Smooth muscle cell (in vitro differentiated cells): ENCODE results near the gene SCUBE2. TPM values are rescaled to one million over a fixed set of nuclear protein-coding genes. Genes with fewer than 3 reads are reported as not detected.
A peak's percentile ranks its signal among the peaks of the same experiment; 100 is the strongest.
"Not testable (repeated sequence)": the region's sequence is repeated elsewhere in the genome, so short reads cannot be mapped to it uniquely, and the experiment has no call there.

Experiments used
- DNase-seq: peaks from one replicate; lab custom pipeline; 2025; ENCODE audit not compliant: unreplicated experiment; lab: John Stamatoyannopoulos, UW
- H2AFZ ChIP-seq: fragments of 200-600 bp; sonication (generic); 2 replicates; pipeline ENCODE4 v1.6.0; 2016; ENCODE audit warnings: antibody characterized with exemption, low read depth, mild to moderate bottlenecking
- H3F3A ChIP-seq: fragments of 200-600 bp; sonication (generic); 2 replicates; pipeline ENCODE4 v1.6.0; 2017; ENCODE audit warnings: antibody characterized with exemption, low read depth
- H3K27ac ChIP-seq: fragments of 200-600 bp; sonication (generic); 2 replicates; pipeline ENCODE4 v1.5.1; 2016; ENCODE audit warnings: low read depth, mild to moderate bottlenecking
- H3K27me3 ChIP-seq: fragments of 200-600 bp; sonication (generic); 2 replicates; pipeline ENCODE4 v1.6.1; 2016; ENCODE audit warnings: low read depth, mild to moderate bottlenecking
- H3K36me3 ChIP-seq: fragments of 200-600 bp; sonication (generic); 2 replicates; pipeline ENCODE4 v1.5.1; 2016; ENCODE audit warnings: low read depth
- H3K4me1 ChIP-seq: fragments of 200-600 bp; sonication (generic); 2 replicates; pipeline ENCODE4 v1.5.1; 2016; ENCODE audit warnings: low read depth
- H3K4me2 ChIP-seq: fragments of 200-600 bp; sonication (generic); 2 replicates; pipeline ENCODE4 v1.6.0; 2016; ENCODE audit warnings: mild to moderate bottlenecking
- H3K4me3 ChIP-seq: fragments of 200-600 bp; sonication (generic); 2 replicates; pipeline ENCODE4 v1.5.1; 2016; ENCODE audit warnings: mild to moderate bottlenecking
- H3K79me2 ChIP-seq: fragments of 200-600 bp; sonication (generic); 2 replicates; pipeline ENCODE4 v1.6.0; 2016; ENCODE audit warnings: low read depth, mild to moderate bottlenecking
- H3K9ac ChIP-seq: fragments of 200-600 bp; sonication (generic); 2 replicates; pipeline ENCODE4 v1.6.0; 2016; ENCODE audit warnings: low read depth
- H3K9me3 ChIP-seq: fragments of 200-600 bp; sonication (generic); replicated peaks from 2 replicates; pipeline ENCODE4 v1.5.1; 2016; ENCODE audit warnings: low read depth
- H4K20me1 ChIP-seq: fragments of 200-600 bp; sonication (generic); 2 replicates; pipeline ENCODE4 v1.6.0; 2016; ENCODE audit warnings: low read depth
- WGBS: methylation state at CpG from one replicate; pipeline ENCODE4 v1.1.7; 2016; ENCODE audit warnings: low lambda C conversion rate; 5-methylcytosine and 5-hydroxymethylcytosine counted together
- polyA plus RNA-seq: library from polyadenylated mRNA; unstranded; fragments of >200 nt; fragmentation: Nextera tagmentation; extraction: Ambion mirVana; gene quantifications from 2 replicates; pipeline ENCODE4 v1.2.1, GENCODE V29; 2016
- total RNA-seq: library from RNA; depleted of rRNA; stranded (reverse); fragments of >200 nt; gene quantifications from 2 replicates; pipeline ENCODE4 v1.2.3, GENCODE V29; 2014
- TF ChIP-seq, protein P1 (sequence below): fragments of 200-600 bp; sonication (generic); IDR thresholded peaks from 2 replicates; pipeline ENCODE4 v1.5.1; 2017; ENCODE audit warnings: borderline replicate concordance, mild to moderate bottlenecking, antibody characterized with exemption; ENCODE audit not compliant: insufficient read depth, poor library complexity, severe bottlenecking

Gene SCUBE2
- total and polyA plus RNA-seq, 2 experiments from 2014 or later = 2.2 to 5.0 TPM

DNA sequence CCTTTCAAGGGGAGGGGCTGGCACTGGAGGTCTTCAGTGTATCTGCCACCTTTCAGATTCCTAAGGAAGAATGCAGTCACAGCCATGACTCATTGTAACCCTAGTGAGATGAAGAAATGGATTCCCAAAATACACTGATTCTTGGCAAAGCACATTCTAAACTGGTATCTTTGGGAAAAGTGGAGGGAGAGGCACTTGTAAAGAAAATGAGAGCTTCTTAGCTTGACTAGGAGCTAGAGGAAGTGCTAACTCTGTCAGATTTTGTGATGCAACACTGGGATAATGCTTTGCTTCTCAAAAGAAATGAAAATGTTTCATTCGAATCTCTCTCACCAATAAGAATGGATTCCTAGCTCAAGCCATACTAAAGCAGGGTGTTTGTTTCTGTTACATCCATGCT lies 101.9 kb downstream of the SCUBE2 start:
- peaks cover 4% of the 10 kb centered on the region for H3K4me1 ChIP-seq
- H4K20me1 ChIP-seq = peaks cover 3% of the 10 kb centered on the region
- no peaks in the 10 kb centered on the region for H3F3A ChIP-seq
- no peaks in the 10 kb centered on the region for H3K79me2 ChIP-seq
- peak overlapping the region; percentile 4 for H3K27ac ChIP-seq
- H2AFZ ChIP-seq = no peak overlapping the region
- peak overlapping the region; percentile 37 for H3K4me2 ChIP-seq
- H3K27me3 ChIP-seq = no peaks in the 10 kb centered on the region
- WGBS = 75% methylated on average over 1 of the region's 1 CpG
- no peaks in the 10 kb centered on the region for H3K36me3 ChIP-seq
- no peak overlapping the region for H3K4me3 ChIP-seq
- no peak for DNase-seq
- H3K9ac ChIP-seq = no peak overlapping the region
- no peaks in the 10 kb centered on the region for H3K9me3 ChIP-seq
- TF ChIP-seq, protein P1, sequence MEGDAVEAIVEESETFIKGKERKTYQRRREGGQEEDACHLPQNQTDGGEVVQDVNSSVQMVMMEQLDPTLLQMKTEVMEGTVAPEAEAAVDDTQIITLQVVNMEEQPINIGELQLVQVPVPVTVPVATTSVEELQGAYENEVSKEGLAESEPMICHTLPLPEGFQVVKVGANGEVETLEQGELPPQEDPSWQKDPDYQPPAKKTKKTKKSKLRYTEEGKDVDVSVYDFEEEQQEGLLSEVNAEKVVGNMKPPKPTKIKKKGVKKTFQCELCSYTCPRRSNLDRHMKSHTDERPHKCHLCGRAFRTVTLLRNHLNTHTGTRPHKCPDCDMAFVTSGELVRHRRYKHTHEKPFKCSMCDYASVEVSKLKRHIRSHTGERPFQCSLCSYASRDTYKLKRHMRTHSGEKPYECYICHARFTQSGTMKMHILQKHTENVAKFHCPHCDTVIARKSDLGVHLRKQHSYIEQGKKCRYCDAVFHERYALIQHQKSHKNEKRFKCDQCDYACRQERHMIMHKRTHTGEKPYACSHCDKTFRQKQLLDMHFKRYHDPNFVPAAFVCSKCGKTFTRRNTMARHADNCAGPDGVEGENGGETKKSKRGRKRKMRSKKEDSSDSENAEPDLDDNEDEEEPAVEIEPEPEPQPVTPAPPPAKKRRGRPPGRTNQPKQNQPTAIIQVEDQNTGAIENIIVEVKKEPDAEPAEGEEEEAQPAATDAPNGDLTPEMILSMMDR = no peak

DNA sequence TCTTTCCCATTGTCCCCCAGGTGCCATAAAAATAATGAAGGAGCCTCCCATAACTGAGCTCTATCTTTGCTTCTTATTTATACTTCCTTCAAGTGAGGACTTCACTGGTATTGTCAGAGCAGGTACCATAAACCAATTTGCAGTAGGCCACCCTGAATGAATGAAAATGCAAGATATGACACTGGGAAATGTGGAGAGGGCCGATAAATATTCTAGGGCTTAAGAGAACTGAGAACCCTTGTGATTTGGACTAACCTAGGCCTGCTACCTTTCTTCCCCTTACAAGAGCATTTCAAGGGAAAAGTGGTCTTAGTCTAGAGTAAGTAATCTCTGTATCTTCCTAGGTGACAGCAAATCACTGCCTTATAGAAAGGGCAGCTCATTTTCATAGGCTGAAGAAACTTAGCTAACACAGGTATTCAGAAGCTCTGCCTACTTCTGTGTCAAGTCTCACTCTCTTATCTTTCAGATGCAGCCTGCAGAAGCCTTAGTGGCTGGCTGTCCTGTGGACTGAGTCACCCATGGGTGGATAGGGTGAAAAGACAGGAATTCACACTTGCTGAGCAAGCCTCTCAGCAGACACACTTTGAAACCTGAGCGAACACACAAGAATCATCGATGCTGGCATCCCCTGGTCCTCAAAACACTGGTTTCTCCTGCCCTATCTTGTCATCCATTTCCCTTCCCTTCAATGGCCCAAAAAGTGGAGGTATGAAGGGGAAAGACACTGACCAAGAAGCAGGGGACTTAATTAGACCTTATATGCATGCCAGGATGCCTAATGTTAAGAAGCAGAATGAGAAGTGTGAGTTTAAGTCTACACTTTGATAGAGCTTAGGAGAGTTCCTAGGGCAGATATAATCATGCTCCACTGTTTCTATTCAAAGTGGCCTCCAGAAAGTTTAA lies 102.8 kb downstream of the SCUBE2 start:
- H2AFZ ChIP-seq = no peak overlapping the region
- DNase-seq = no peak

DNA sequence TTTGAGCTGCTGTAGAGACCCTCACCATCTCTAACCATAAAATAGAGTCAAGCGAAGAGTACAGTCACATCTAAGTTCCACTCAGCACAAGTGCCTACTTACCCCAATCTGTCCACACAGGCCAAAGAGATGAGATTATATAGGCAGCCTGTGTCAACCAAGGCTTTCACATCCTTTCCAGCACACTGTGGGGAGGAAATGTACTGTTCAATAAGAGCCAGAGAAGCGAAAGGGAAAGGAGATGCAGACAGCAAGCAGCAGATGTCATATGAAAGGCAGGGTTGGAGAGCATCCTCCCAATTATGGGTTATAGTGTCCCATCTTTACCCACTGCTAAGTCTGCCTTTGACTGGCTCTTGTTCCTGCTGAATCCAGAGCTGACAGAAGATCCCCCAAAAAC lies 104.0 kb downstream of the SCUBE2 start:
- TF ChIP-seq, protein P1 = no peak
- 91% methylated on average over 2 of the region's 2 CpGs for WGBS
- no peak overlapping the region for H2AFZ ChIP-seq

More for the DNA sequence above, 102.8 kb downstream of the SCUBE2 start:
- H4K20me1 ChIP-seq = peaks cover 3% of the 10 kb centered on the region
- WGBS = 44% methylated on average over 3 of the region's 3 CpGs
- no peaks in the 10 kb centered on the region for H3F3A ChIP-seq
- peak overlapping the region; percentile 4 for H3K27ac ChIP-seq
- no peaks in the 10 kb centered on the region for H3K27me3 ChIP-seq
- H3K4me1 ChIP-seq = no peaks in the 10 kb centered on the region
- H3K4me2 ChIP-seq = peak overlapping the region; percentile 37
- no peaks in the 10 kb centered on the region for H3K36me3 ChIP-seq
- H3K9ac ChIP-seq = no peak overlapping the region
- TF ChIP-seq, protein P1 = no peak
- H3K79me2 ChIP-seq = no peaks in the 10 kb centered on the region
- H3K9me3 ChIP-seq = no peaks in the 10 kb centered on the region
- no peak overlapping the region for H3K4me3 ChIP-seq

DNA sequence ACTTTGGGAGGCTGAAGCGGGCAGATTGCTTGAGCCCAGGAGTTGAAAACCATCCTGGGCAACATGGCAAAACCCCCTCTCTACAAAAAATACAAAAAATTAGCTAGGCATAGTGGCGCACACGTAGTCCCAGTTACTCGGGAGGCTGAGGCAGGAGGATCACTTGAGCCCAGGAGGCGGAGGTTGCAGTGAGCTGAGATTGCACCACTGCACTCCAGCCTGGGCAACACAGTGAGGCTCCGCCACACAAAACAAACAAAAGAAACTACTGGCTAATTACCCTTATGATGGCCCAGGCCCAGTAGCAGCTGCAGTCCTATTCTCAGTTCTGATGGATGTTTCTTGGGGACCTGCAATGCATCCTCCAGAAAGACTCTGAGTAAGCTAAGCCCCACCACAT lies 104.6 kb downstream of the SCUBE2 start:
- not testable (repeated sequence) for H3F3A ChIP-seq, H3K4me2 ChIP-seq, H2AFZ ChIP-seq, H3K4me1 ChIP-seq, H3K36me3 ChIP-seq, H3K4me3 ChIP-seq, H4K20me1 ChIP-seq, DNase-seq, H3K9ac ChIP-seq, H3K27ac ChIP-seq, H3K79me2 ChIP-seq, H3K27me3 ChIP-seq, H3K9me3 ChIP-seq
- WGBS = 92% methylated on average over 6 of the region's 6 CpGs

More for the DNA sequence above, 104.0 kb downstream of the SCUBE2 start:
- Histone ChIP-seq H3F3A (no peaks in the 10 kb centered on the region), H4K20me1 (peaks cover 3% of the 10 kb centered on the region), H3K27ac (no peak overlapping the region), H3K27me3 (no peaks in the 10 kb centered on the region), H3K9ac (no peak overlapping the region), H3K79me2 (no peaks in the 10 kb centered on the region), H3K4me3 (no peak overlapping the region), H3K36me3 (no peaks in the 10 kb centered on the region), H3K4me2 (no peak overlapping the region), H3K9me3 (no peaks in the 10 kb centered on the region), H3K4me1 (no peaks in the 10 kb centered on the region)
- no peak for DNase-seq
